Activated CD4-positive, alpha-beta T cell treated with anti-CD3 and anti-CD28 coated beads, Interleukin-2, amount 50 U/mL, for 24 hours (primary cell): ENCODE results near the gene SASH1.
"Not testable (repeated sequence)": the region's sequence is repeated elsewhere in the genome, so short reads cannot be mapped to it uniquely, and the experiment has no call there.

Source experiments
- DNase-seq, 2 donors: peaks; one replicate each; pipeline ENCODE4 v3.0.0-alpha.2; 2020; ENCODE audit warnings: low read depth in 1 of 2, low spot score in 1 of 2

SASH1 gene

DNA sequence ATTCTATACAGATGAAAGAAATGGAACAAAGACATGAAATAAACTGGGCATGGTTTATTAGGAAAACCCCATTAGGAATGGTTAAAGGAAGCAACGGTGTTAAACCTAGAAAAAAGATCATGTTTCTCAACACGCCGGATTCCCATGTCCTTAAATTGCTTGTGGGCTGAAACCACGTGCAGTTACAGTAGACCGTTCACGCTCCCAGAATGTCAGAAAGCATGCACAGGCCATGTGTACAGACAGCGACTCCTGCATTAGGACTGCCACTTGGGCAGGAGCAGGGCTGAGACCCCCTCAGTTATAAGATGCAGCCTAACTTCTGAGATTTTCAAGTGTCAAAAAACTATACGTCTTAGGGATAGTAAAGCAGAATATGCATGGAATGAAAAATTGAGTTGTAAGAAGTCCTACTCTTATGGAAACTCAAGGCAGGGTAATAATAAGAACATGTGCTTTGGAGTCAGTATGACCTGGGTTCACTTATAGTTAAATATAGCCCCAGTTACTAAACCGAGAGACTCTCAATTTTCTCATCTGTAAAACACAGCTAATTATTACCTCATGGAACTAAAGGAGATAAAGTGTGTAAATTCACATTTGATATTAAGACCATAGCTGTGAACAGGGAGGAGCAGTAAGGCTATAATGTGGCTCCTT, 230.2 kb downstream of the SASH1 start:
- DNase-seq = no peak

DNA sequence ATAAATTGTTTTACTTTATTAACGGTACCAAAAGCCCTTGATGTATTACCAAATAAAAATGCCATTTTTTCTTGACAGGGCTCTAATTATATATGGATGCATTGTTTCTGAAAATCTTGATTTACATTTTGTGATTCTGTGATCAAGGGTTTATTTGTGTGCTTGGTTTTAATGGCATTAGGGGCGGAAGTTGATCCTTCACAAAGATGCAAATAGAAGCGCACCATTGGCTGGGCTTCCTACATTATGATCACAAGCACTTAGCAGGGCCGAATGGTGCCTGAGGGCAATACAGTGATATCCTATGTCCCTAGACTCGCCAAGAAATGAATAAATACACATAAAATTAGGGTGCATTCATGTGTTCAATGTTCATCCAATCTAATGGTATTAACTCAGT, 231.3 kb downstream of the SASH1 start:
- no peak for DNase-seq

DNA sequence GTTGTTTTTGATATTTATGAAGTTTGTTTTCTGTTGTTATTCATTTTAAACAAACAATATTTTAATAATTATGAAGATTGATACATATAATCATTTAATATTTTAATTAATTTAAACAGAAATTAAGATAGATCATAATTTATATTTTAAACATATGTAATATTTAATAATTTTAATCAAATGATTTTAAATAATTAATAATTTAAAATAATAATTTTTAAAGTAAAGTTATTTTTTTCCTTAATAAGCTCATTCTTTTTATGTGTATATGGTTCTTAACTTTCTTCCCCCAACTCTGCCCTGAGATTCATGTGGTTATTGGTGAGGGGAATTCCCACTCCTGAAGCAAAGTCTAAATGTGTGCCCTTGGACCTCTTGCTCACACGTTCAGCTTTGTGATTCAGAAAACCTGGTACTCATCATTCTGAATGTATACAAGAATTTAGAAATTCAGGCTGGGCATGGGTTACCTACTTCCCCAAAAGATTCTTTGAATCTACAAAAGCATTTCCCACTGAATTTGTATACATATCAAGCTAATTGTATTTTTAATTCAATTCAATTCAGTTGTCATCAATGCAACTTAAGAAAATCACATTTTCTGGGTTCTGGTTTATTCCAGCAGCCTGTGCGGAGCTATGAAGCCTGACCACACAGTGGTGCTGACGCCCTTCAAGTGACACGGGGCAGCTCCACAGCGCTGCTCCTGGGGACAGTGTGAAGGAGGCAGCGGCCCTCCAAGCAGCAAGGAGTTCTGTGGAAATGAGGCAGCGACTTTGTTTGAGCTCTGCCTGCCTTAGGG, 235.2 kb downstream of the SASH1 start:
- no peak for DNase-seq

DNA sequence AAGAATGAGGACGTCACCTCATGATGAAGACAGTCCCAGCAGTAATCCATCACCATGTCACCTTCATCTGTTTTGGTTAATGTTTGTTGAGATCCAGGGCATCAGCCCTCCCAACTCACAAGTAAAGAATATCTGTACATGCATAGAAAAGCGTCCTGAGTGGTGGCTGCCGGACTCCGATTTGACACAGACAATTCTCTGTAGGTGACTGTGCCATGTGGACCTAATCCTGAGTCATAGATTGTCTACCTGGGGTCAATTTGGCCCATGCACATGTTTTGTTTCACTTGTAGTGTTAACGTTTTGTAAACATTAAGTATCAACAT, 235.8 kb downstream of the SASH1 start:
- DNase-seq = no peak

DNA sequence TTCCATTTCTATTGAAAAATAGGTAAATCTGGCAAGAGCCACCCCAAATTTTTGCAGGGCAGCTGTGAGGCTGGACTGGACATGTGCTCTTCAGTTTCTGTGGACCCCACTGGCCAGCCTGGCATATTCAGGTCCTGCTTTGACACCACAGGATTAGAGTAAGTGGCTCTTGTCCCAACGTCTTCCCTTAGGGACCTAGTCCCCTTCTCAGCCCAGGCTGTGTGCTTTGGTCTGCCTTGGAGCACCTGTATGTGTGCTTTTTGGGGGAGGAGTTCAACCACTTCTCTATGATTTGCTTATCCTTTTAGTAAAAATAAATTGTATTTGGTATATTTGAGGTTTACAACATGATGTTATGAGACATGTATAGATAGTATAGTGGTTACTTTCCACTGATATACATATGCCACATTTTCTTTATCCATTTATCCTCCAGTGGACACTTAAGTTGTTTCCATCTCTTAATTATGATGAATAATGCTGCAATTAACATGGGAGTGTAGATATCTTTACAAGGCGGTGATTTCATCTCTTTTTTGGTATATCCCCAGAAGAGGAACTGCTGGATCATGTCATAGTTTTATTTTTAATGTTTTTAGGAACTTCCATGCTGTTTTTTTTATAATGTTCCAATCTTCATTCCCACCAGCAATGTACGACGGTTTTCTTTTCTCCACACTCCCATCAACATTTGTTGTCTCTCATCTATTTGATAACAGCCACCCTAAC, 236.4 kb downstream of the SASH1 start:
- no peak for DNase-seq

DNA sequence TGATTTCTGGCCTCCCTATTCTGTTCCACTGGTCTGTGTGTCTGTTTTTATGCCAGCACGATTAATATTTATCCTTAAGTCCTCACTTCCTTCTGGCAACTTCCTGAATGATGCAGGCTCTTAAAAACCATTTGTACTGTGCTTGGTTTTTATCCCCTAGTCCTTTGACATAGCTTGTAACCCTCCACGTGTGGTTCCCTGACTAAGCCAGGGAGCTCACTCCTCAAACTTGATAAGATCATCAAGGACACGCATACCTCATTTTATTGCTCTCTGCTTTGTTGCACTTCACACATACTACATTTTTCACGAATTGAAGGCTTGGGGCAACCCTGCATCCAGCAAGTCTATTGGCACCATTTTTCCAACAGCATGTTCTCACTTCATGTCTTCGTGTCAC, 237.8 kb downstream of the SASH1 start:
- no peak for DNase-seq

DNA sequence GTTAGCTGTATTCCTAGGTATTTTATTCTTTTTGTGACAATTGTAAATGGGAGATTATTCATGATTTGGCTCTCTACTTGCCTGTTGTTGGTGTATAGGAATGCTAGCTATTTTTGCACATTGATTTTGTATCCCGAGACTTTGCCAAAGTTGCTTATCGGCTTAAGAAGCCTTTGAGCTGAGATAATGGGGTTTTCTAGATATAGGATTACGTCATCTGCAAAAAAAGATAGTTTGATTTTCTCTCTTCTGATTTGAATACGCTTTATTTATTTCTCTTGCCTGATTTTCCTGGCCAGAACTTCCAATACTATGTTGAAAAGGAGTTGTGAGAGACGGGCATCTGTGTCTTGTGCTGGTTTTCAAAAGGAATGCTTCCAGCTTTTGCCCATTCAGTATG, 241.0 kb downstream of the SASH1 start:
- no peak for DNase-seq

DNA sequence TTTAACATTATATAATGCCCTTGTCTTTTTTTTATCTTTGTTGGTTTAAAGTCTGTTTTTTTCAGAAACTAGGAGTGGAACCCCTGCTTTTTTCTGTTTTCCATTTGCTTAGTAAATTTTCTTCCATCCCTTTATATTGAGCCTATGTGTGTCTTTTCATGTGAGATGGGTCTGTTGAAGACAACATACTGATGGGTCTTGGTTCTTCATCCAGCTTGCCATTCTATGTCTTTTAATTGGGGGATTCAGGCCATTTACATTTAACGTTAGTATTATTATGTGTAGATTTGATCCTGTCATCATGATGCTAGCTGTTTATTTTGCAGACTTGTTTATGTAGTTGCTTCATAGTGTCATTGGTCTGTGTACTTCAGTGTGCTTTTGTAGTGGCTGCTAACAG, 243.0 kb downstream of the SASH1 start:
- not testable (repeated sequence) for DNase-seq

DNA sequence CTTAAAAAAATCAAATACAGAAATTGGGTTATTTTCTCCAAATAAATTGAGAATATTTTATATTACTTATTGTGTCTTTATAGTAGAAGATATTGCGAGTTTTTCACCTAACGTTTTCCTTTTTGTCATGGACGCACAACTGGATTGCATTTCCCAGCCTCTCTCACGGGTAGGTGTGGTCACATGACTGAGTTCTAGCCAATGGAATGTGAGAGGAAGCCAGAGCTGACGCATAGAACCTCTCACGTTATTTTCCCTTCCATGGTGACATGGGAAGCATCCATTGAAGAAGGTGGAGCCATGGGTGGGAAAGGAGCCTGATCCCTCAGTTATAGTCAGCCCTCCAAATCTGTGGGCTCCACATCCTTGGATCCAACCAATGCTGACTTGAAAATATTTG, 248.2 kb downstream of the SASH1 start:
- no peak for DNase-seq

DNA sequence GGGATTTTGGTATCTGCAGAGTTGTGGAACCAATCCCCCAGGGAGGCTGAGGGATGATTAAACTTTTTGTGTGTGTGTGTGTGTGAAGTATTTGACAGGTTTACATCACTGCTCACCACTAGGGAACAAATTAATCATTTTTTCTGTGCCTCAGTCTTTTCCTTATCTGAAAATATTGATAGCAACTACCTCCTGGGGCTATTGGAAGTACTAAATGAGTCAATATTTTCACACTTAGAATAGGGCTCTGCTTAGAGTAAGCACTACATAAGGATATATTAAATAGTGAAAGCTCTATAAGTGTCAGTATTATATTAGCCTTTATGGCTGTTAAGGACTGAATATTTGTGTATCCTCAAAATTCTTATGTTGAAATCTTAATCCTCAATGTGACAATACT, 249.0 kb downstream of the SASH1 start:
- DNase-seq = no peak

DNA sequence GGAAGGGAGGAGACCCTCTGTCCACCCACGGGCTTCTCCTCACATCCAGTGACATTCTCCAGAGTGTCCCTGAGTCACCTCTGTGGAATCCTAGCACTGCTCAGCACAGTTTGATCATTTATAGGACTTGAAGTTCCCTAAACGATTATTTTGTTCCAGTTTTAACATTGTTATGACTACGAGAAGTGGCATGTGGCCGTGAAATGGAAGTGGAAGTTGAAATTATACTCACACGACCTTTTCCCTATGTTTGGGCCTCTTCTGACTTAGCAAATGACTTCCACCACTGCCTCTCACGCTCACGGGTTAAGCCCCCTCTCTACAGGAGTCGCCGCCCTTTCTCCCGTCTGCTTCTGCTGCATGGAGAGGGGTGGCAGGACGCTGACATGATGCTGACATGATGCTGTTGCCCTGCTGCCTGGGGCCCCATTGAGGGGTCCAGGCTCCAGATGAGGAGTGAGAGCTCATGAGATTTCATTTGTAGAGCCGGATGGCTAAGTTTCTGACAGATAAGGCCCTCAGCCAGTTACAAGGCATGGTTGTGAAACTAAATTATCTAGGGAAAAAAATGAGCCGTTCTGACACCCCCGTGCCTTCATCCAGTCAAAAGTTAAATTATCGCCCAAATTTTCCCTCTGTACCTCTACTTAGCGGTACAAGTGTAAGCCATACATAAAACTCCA, 250.6 kb downstream of the SASH1 start:
- DNase-seq = no peak

DNA sequence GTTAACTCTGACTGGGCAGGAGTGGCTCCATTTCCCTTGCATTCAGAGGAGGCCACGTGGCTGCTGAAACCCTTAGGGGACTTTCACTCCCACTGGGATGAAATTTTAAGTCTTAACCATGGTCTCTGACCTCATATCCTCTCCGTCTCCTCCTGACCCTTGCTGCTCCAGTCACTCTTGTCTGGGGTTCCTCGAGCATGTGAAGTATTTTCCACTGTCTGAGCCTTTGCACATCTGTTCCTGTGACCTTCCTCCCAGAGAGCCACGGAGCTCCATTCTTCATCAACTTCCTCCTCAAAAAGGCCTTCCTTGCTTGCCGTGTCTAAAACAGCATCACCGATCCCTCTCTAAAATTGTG, 251.2 kb downstream of the SASH1 start:
- no peak for DNase-seq

DNA sequence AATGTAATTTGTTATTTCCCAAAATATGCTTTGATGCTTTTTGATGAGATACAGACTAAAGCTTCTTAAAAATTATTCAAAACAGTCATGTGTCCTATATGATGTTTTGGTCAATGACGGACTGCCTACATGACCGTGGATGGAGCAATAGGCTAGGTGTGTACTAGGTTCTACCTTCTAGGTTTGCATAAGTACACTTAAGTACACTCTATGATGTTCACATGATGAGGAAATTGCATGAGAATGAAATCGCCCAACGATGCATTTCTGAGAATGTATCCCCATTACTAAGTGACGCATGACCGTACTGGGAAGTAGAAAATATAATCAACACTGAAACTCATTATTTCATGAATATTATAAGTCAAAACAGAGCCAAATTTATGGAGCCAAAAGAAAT, 252.9 kb downstream of the SASH1 start:
- DNase-seq = no peak

DNA sequence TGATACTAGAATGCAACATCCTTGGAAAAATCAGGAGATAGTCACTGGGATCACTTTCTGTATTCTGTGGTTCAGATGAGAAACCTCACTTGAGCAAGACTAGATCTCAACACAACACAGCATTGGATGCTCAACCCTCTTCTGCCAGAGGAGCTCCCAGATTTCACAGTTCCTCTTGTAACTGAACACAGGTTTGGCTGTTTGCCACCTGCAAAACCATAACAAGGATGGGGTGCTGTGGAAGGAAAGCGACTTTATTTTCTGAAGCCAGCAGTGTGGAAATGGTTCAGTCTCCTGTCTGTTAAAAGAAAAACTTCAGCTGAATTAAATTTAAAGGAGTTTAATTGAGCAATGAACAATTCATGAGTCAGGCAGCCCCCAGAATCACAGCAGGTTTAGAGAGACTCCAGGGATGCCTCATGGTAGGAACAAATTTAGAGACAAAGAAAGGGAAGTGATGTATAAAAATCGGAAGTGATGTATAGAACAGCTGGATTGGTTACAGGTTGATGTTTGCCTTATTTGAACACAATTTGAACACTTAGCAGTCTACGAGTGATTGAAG, 254.3 kb downstream of the SASH1 start:
- DNase-seq = no peak

DNA sequence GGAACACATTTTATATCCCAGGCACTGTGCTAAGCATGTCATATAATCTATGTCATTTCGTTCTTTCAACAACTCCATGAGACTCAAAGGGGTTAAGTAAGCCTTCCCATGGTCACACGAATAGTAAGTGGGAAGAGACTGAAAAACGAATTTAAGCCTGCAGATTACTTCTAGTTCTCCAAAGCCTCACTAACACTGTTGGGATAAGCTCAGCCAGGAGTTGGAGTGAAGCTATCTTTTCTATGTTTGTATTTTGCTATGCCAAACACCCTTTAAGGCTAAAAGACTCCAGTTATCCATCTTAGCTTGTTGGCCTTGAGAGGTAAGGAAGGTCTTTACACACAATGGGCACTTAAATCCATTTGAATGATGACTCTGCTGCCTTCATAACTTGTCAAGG, 256.1 kb downstream of the SASH1 start:
- DNase-seq = no peak

DNA sequence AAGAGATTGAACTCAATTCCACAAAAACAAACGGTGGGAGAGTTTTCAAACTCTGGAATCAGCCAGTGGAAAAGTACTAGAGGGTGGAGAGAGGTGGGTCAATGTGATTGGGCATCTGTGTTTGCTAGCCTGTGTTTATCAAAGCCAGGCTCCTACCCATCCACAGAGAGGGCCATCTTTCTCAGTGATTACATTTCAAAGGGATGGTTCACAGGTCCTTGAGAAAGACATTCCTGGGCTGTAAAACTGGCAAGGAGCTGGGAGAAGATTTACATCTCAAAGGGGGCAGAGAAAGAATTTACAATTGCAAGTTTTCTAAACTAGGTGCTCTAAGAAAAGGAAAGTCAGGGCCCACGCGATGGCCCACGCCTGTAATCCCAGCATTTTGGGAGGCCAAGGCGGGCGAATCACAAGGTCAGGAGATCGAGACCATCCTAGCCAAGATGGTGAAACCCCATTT, 257.4 kb downstream of the SASH1 start:
- no peak for DNase-seq
